ENCODE measurements around the gene TCF3.

TCF3 gene

DNA sequence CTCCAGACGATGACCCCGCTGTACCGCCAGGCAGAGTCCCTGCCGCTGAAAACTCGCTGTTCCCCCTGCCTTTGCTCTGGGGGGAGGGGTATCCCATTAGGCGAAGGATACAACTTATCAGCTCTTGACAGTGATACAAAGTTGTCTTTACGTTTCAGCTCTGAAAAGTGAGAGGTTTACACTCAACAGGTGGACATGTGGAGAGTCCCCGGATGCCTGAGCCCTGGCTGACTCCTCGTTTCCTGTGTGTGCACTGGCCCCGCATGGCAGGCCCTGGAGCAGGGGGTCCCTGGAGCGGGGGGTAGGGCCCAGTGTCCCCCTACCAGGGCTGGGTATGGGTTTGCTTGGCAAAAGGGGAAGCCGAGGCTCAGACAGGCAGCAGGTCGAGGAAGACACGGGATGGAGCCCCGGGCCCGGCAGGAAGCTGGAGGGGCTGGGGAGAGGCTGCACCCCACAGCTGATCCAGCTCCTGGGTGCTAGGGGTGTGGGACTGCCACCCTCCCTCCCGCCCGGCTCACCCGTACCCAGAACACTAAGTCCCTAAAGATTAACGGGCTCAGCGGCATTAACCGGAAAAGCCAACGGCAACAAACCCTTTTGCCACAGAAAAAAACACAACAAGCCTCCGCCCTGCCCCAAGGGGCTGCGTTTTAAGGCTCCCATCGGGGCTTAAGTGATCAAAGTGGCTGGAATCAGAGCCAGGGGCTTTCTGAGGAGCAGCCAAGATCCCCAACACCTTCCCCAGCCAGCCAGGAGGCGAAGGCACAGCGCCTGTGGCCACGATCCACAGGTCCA, 5.6 kb downstream of the TCF3 start:
- Histone ChIP-seq H3K9me3 (ENCODE audit: insufficient read depth, low read depth, low read length) (no peaks in the 10 kb centered on the region), H3K9ac (ENCODE audit: low read depth, low read length, poor library complexity, severe bottlenecking) (no peak overlapping the region), H3K4me1 (ENCODE audit: insufficient read depth, low read length, poor library complexity, severe bottlenecking) (peaks cover 16% of the 10 kb centered on the region), H3K27me3 (ENCODE audit: insufficient read depth, low read length, poor library complexity, severe bottlenecking) (no peaks in the 10 kb centered on the region), H3K4me3 (ENCODE audit: low read length, poor library complexity, severe bottlenecking) (no peak overlapping the region), H3K36me3 (ENCODE audit: insufficient read depth, low read length) (peaks cover 56% of the 10 kb centered on the region; the same call in 1 of the 2 replicates), H3F3A (ENCODE audit: low read depth) (no peaks in the 10 kb centered on the region), H4K20me1 (ENCODE audit: insufficient read depth, low read length, poor library complexity, severe bottlenecking) (peaks cover 87% of the 10 kb centered on the region), H3K9me2 (replicated peaks; ENCODE audit: low read depth, low read length) (no peaks in the 10 kb centered on the region), H3K4me2 (ENCODE audit: low read depth, low read length, poor library complexity, severe bottlenecking) (no peak overlapping the region), H2AFZ (ENCODE audit: low read length) (no peak overlapping the region), H3K79me2 (ENCODE audit: insufficient read depth, low read length) (peaks cover 97% of the 10 kb centered on the region)
- TF ChIP-seq EZH2phosphoT487 (IDR thresholded peaks at IDR 0.05; ENCODE audit: borderline replicate concordance), result no peak
- TF ChIP-seq, protein P1, sequence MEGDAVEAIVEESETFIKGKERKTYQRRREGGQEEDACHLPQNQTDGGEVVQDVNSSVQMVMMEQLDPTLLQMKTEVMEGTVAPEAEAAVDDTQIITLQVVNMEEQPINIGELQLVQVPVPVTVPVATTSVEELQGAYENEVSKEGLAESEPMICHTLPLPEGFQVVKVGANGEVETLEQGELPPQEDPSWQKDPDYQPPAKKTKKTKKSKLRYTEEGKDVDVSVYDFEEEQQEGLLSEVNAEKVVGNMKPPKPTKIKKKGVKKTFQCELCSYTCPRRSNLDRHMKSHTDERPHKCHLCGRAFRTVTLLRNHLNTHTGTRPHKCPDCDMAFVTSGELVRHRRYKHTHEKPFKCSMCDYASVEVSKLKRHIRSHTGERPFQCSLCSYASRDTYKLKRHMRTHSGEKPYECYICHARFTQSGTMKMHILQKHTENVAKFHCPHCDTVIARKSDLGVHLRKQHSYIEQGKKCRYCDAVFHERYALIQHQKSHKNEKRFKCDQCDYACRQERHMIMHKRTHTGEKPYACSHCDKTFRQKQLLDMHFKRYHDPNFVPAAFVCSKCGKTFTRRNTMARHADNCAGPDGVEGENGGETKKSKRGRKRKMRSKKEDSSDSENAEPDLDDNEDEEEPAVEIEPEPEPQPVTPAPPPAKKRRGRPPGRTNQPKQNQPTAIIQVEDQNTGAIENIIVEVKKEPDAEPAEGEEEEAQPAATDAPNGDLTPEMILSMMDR (conservative IDR thresholded peaks at IDR 0.05; ENCODE audit: low read length), result no peak

GRCh38 chr19:1646149-1646548, 6.3 kb downstream of the TCF3 start:
- peaks cover 16% of the 10 kb centered on the region for H3K4me1 ChIP-seq (ENCODE audit: insufficient read depth, low read length, poor library complexity, severe bottlenecking)
- H3K9me2 ChIP-seq (replicated peaks; ENCODE audit: low read depth, low read length), result no peaks in the 10 kb centered on the region
- no peak overlapping the region for H3K4me2 ChIP-seq (ENCODE audit: low read depth, low read length, poor library complexity, severe bottlenecking)
- no peak overlapping the region for H2AFZ ChIP-seq (ENCODE audit: low read length)
- no peaks in the 10 kb centered on the region for H3K27me3 ChIP-seq (ENCODE audit: insufficient read depth, low read length, poor library complexity, severe bottlenecking)
- no peaks in the 10 kb centered on the region for H3K9me3 ChIP-seq (ENCODE audit: insufficient read depth, low read depth, low read length)
- peaks cover 85% of the 10 kb centered on the region for H4K20me1 ChIP-seq (ENCODE audit: insufficient read depth, low read length, poor library complexity, severe bottlenecking)
- H3K36me3 ChIP-seq (ENCODE audit: insufficient read depth, low read length), result peaks cover 62% of the 10 kb centered on the region; the same call in 1 of the 2 replicates
- no peaks in the 10 kb centered on the region for H3F3A ChIP-seq (ENCODE audit: low read depth)
- H3K9ac ChIP-seq (ENCODE audit: low read depth, low read length, poor library complexity, severe bottlenecking), result no peak overlapping the region
- peaks cover 95% of the 10 kb centered on the region for H3K79me2 ChIP-seq (ENCODE audit: insufficient read depth, low read length)
- no peak overlapping the region for H3K4me3 ChIP-seq (ENCODE audit: low read length, poor library complexity, severe bottlenecking)
- TF ChIP-seq EZH2phosphoT487 (IDR thresholded peaks at IDR 0.05; ENCODE audit: borderline replicate concordance), result no peak
- TF ChIP-seq, protein P1 (conservative IDR thresholded peaks at IDR 0.05; ENCODE audit: low read length), result no peak

DNA sequence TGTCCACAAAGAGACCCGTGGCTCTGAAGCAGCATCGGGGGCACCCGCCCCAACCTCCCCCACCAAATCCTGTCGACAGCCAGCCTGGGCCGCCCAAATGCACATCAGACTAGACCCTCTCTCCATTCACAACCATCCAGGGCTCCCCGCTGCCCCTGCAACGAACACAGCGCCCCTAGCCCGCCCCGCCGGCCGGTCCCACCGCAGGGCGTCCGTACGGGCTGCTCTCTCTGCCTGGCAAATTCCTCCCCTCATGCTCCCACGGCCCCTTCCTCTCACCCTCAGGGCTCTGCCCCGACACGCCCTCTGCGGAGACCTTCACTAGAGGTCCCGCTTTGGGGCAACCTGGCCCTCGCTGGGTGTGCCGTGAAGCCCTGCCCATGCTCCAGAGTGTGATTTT, 7.1 kb downstream of the TCF3 start:
- TF ChIP-seq EZH2phosphoT487 (IDR thresholded peaks at IDR 0.05; ENCODE audit: borderline replicate concordance), result no peak
- TF ChIP-seq, protein P1 (conservative IDR thresholded peaks at IDR 0.05; ENCODE audit: low read length), result no peak
- Histone ChIP-seq H3K9me2 (replicated peaks; ENCODE audit: low read depth, low read length) (no peaks in the 10 kb centered on the region), H4K20me1 (ENCODE audit: insufficient read depth, low read length, poor library complexity, severe bottlenecking) (peaks cover 81% of the 10 kb centered on the region), H2AFZ (ENCODE audit: low read length) (no peak overlapping the region), H3K36me3 (ENCODE audit: insufficient read depth, low read length) (peaks cover 66% of the 10 kb centered on the region; the same call in 1 of the 2 replicates), H3K9me3 (ENCODE audit: insufficient read depth, low read depth, low read length) (no peaks in the 10 kb centered on the region), H3K4me2 (ENCODE audit: low read depth, low read length, poor library complexity, severe bottlenecking) (no peak overlapping the region), H3F3A (ENCODE audit: low read depth) (no peaks in the 10 kb centered on the region), H3K27me3 (ENCODE audit: insufficient read depth, low read length, poor library complexity, severe bottlenecking) (no peaks in the 10 kb centered on the region), H3K79me2 (ENCODE audit: insufficient read depth, low read length) (peaks cover 88% of the 10 kb centered on the region), H3K9ac (ENCODE audit: low read depth, low read length, poor library complexity, severe bottlenecking) (no peak overlapping the region), H3K4me1 (ENCODE audit: insufficient read depth, low read length, poor library complexity, severe bottlenecking) (peaks cover 14% of the 10 kb centered on the region), H3K4me3 (ENCODE audit: low read length, poor library complexity, severe bottlenecking) (no peak overlapping the region)
